ENCODE data around the gene NCMAP. TPM values are rescaled to one million over a fixed set of nuclear protein-coding genes. Genes with fewer than 3 reads are reported as not detected.

NCMAP gene
- total RNA-seq, 1 experiment from 2014 or later: 0.33 TPM

GRCh38 chr1:24551290-24551959 lies 4.5 kb upstream of the NCMAP start:
- POLR2A ChIA-PET: no interaction called here
- H3K36me3 ChIP-seq (ENCODE audit: control insufficient read depth, insufficient read depth, low read length): no peaks in the 10 kb centered on the region
- no TSS peak for BruUV-seq (replicated peaks)
- in situ Hi-C loops (cut with HindIII; ENCODE audit: low pct_unique_long_range_greater_than_20kb, low sequenced_read_pairs) (no loop called here), intact Hi-C loops (cut with micrococcal nuclease; ENCODE audit: unreplicated experiment) (no loop called here)
- H3K9me3 ChIP-seq (ENCODE audit: control insufficient read depth, insufficient read depth, low read depth, low read length): no peaks in the 10 kb centered on the region
- H3K4me3 ChIP-seq (ENCODE audit: low read depth in 2 of 2, low read length in 2 of 2): no peak overlapping the region
- DNase-seq (ENCODE audit: low read depth, low spot score) (no peak), ATAC-seq (no peak)
- H3K4me1 ChIP-seq (ENCODE audit: control insufficient read depth, insufficient read depth, low read length): 0 out of 2 replicates have a peak, but pooled peaks cover 4% of the 10 kb centered on the region
- CTCF ChIA-PET: no interaction called here
- no peak for TF ChIP-seq TCF7L2 (IDR thresholded peaks at IDR 0.05; ENCODE audit: low read depth, low read length)
- H3K27ac ChIP-seq (ENCODE audit: low read length): no peak overlapping the region
- no peaks in the 10 kb centered on the region for H3K27me3 ChIP-seq (ENCODE audit: control insufficient read depth, insufficient read depth, low read length)

GRCh38 chr1:24551960-24552571 lies 3.8 kb upstream of the NCMAP start:
- in situ Hi-C loops (cut with HindIII; ENCODE audit: low pct_unique_long_range_greater_than_20kb, low sequenced_read_pairs): no loop called here
- H3K4me3 ChIP-seq (ENCODE audit: low read depth in 2 of 2, low read length in 2 of 2): no peak overlapping the region
- BruUV-seq (replicated peaks): no TSS peak
- H3K9me3 ChIP-seq (ENCODE audit: control insufficient read depth, insufficient read depth, low read depth, low read length): no peaks in the 10 kb centered on the region
- H3K27me3 ChIP-seq (ENCODE audit: control insufficient read depth, insufficient read depth, low read length): no peaks in the 10 kb centered on the region
- no peak for DNase-seq (ENCODE audit: low read depth, low spot score)
- H3K36me3 ChIP-seq (ENCODE audit: control insufficient read depth, insufficient read depth, low read length): no peaks in the 10 kb centered on the region
- no peak for TF ChIP-seq SIN3A (IDR thresholded peaks at IDR 0.05; ENCODE audit: borderline replicate concordance, insufficient read depth, low read depth, low read length)
- TF ChIP-seq CTCF (IDR thresholded peaks at IDR 0.05): no peak
- no peak for TF ChIP-seq TCF7L2 (IDR thresholded peaks at IDR 0.05; ENCODE audit: low read depth, low read length)
- no peak for TF ChIP-seq REST (IDR thresholded peaks at IDR 0.05; ENCODE audit: insufficient read depth in 1 of 2, low read depth in 2 of 2, low read length in 1 of 2)
- TF ChIP-seq POLR2AphosphoS5 (IDR thresholded peaks at IDR 0.05; ENCODE audit: low read depth, low read length): no peak
- H3K4me1 ChIP-seq (ENCODE audit: control insufficient read depth, insufficient read depth, low read length): 0 out of 2 replicates have a peak, but pooled peaks cover 4% of the 10 kb centered on the region
- H3K27ac ChIP-seq (ENCODE audit: low read length): no peak overlapping the region
- ChIA-PET POLR2A (interaction anchor here (0.6 kb wide), 1 partner anchor 37 kb away, joined by 3 read pairs; no protein-coding TSS in a partner anchor), CTCF (no interaction called here)
- intact Hi-C loops (cut with micrococcal nuclease; ENCODE audit: unreplicated experiment): no loop called here
- no peak for ATAC-seq

- no peak for ATAC-seq
- no peaks in the 10 kb centered on the region for H3K9me3 ChIP-seq (ENCODE audit: control insufficient read depth, insufficient read depth, low read depth, low read length)
- peaks cover 9% of the 10 kb centered on the region for H3K4me1 ChIP-seq (ENCODE audit: control insufficient read depth, insufficient read depth, low read length)
- ChIA-PET CTCF (no interaction called here), POLR2A (no interaction called here)
- no TSS peak for BruUV-seq (replicated peaks)
- intact Hi-C loops (cut with micrococcal nuclease; ENCODE audit: unreplicated experiment): no loop called here
- no peaks in the 10 kb centered on the region for H3K27me3 ChIP-seq (ENCODE audit: control insufficient read depth, insufficient read depth, low read length)
- H3K4me3 ChIP-seq (ENCODE audit: low read depth in 2 of 2, low read length in 2 of 2): no peak overlapping the region
- TF ChIP-seq REST (IDR thresholded peaks at IDR 0.05; ENCODE audit: insufficient read depth in 1 of 2, low read depth in 2 of 2, low read length in 1 of 2): no peak
- TF ChIP-seq SIN3A (IDR thresholded peaks at IDR 0.05; ENCODE audit: borderline replicate concordance, insufficient read depth, low read depth, low read length): no peak
- TF ChIP-seq TCF7L2 (IDR thresholded peaks at IDR 0.05; ENCODE audit: low read depth, low read length): no peak
- TF ChIP-seq CTCF (IDR thresholded peaks at IDR 0.05): no peak
- TF ChIP-seq POLR2AphosphoS5 (IDR thresholded peaks at IDR 0.05; ENCODE audit: low read depth, low read length): no peak
- H3K36me3 ChIP-seq (ENCODE audit: control insufficient read depth, insufficient read depth, low read length): no peaks in the 10 kb centered on the region
- no peak overlapping the region for H3K27ac ChIP-seq (ENCODE audit: low read length)
- no peak for DNase-seq (ENCODE audit: low read depth, low spot score)
- in situ Hi-C loops (cut with HindIII; ENCODE audit: low pct_unique_long_range_greater_than_20kb, low sequenced_read_pairs): no loop called here
These were observed 2.0 kb upstream of the NCMAP start for GRCh38 chr1:24553931-24554330.

Data from Panc1 (cell line).